K562 (cell line): Measurements from ENCODE around the gene NDUFAF2. TPM values are rescaled to one million over a fixed set of nuclear protein-coding genes. Genes with fewer than 3 reads are reported as not detected.

Experiments
- C11orf30 ChIP-seq: fragments of 450-650 bp; IDR thresholded peaks from 2 replicates; pipeline ENCODE4 v1.6.1; 2016; ENCODE audit warnings: low read depth, mild to moderate bottlenecking
- CEBPG ChIP-seq, 3 experiments: fragments of 200-800 bp in 1 of 3; sonication (Bioruptor generic) in 1 of 3; sonication (generic) in 1 of 3; formaldehyde crosslinking in 1 of 3; IDR thresholded peaks in 2 of 3; conservative IDR thresholded peaks in 1 of 3; 2 replicates each; pipeline versions ENCODE4 v1.6.1 to v1.8.0; 2016 to 2022; ENCODE audit warnings: missing compliant biosample characterization in 2 of 3, missing genetic modification characterization in 2 of 3, mild to moderate bottlenecking in 1 of 3, missing genetic modification reagents in 1 of 3
- CREB1 ChIP-seq, 2 experiments: sonication (generic) in 1 of 2; formaldehyde crosslinking in 1 of 2; IDR thresholded peaks; 2 replicates each; pipeline versions ENCODE4 v1.6.1 to v1.8.0; 2012 to 2022; ENCODE audit warnings: inconsistent platforms in 1 of 2, mild to moderate bottlenecking in 1 of 2, missing genetic modification reagents in 1 of 2, moderate library complexity in 1 of 2
- E4F1 ChIP-seq: fragments of 250-450 bp; sonication (Bioruptor Pico); IDR thresholded peaks from 2 replicates; pipeline ENCODE4 v1.5.0; 2021; ENCODE audit warnings: mild to moderate bottlenecking, borderline replicate concordance
- FOXK1 ChIP-seq: sonication (generic); formaldehyde crosslinking; IDR thresholded peaks from 2 replicates; pipeline ENCODE4 v1.8.0; 2022; ENCODE audit warnings: missing genetic modification reagents, mild to moderate bottlenecking, borderline replicate concordance
- HNRNPL ChIP-seq: fragments of 200-400 bp; formaldehyde crosslinking; IDR thresholded peaks from 2 replicates; pipeline ENCODE4 v1.6.1; 2017; ENCODE audit warnings: low read depth, mild to moderate bottlenecking, low read length
- HSF4 ChIP-seq: fragments of 250-450 bp; sonication (Bioruptor Pico); IDR thresholded peaks from 2 replicates; pipeline ENCODE4 v2.1.2; 2022; ENCODE audit warnings: mild to moderate bottlenecking, moderate library complexity, borderline replicate concordance
- KLF16 ChIP-seq: IDR thresholded peaks from 2 replicates; pipeline ENCODE4 v1.6.1; 2016; ENCODE audit warnings: antibody characterized with exemption
- NCOR1 ChIP-seq: fragments of 450-650 bp; IDR thresholded peaks from 2 replicates; pipeline ENCODE4 v1.6.1; 2016; ENCODE audit warnings: mild to moderate bottlenecking, moderate library complexity
- NFIC ChIP-seq: fragments of 450-650 bp; IDR thresholded peaks from 2 replicates; pipeline ENCODE4 v1.6.1; 2017; ENCODE audit warnings: mild to moderate bottlenecking, inconsistent platforms
- NR1H2 ChIP-seq: sonication (generic); formaldehyde crosslinking; IDR thresholded peaks from 2 replicates; pipeline ENCODE4 v1.4.0; 2020; ENCODE audit warnings: mild to moderate bottlenecking, missing genetic modification reagents
- NRF1 ChIP-seq, 2 experiments: fragments of 450-650 bp; IDR thresholded peaks in 1 of 2; conservative IDR thresholded peaks in 1 of 2; 2 replicates each; pipeline ENCODE4 v1.6.1; 2014; ENCODE audit warnings: mild to moderate bottlenecking in 2 of 2
- PHB2 ChIP-seq: fragments of 450-650 bp; IDR thresholded peaks from 2 replicates; pipeline ENCODE4 v1.6.1; 2017; ENCODE audit warnings: low read depth
- POLR2H ChIP-seq: IDR thresholded peaks from 2 replicates; pipeline ENCODE4 v1.6.1; 2016; ENCODE audit warnings: missing genetic modification characterization, low read depth, mild to moderate bottlenecking, control low read depth, missing compliant biosample characterization, moderate library complexity
- PRMT5 ChIP-seq: sonication (generic); formaldehyde crosslinking; IDR thresholded peaks from 2 replicates; pipeline ENCODE4 v1.5.0; 2020; ENCODE audit warnings: missing genetic modification reagents
- PURB ChIP-seq: sonication (generic); formaldehyde crosslinking; IDR thresholded peaks from 2 replicates; pipeline ENCODE4 v1.9.0; 2021; ENCODE audit warnings: low read depth, mild to moderate bottlenecking, missing genetic modification reagents
- RCOR1 ChIP-seq, 2 experiments: IDR thresholded peaks; 2 replicates each; pipeline ENCODE4 v1.6.1; 2012; ENCODE audit warnings: low read depth in 2 of 2, low read length in 2 of 2, borderline replicate concordance in 1 of 2, improper control_type of control experiment in 1 of 2
- RFX5 ChIP-seq: IDR thresholded peaks from 2 replicates; pipeline ENCODE4 v1.6.1; 2011; ENCODE audit warnings: low read depth, mild to moderate bottlenecking, improper control_type of control experiment, low read length
- SMAD3 ChIP-seq: fragments of 450-650 bp; formaldehyde crosslinking; conservative IDR thresholded peaks from 2 replicates; pipeline ENCODE4 v1.4.0; 2020; ENCODE audit warnings: mild to moderate bottlenecking
- SNAPC5 ChIP-seq: fragments of 250-450 bp; sonication (Bioruptor Pico); IDR thresholded peaks from 2 replicates; pipeline ENCODE4 v1.8.0; 2021; ENCODE audit warnings: moderate library complexity, mild to moderate bottlenecking, inconsistent platforms
- STAT5A ChIP-seq: IDR thresholded peaks from 2 replicates; pipeline ENCODE4 v1.6.1; 2012; ENCODE audit warnings: low read length, inconsistent platforms, borderline replicate concordance
- TAL1 ChIP-seq: fragments of 450-650 bp; IDR thresholded peaks from 2 replicates; pipeline ENCODE4 v1.6.1; 2016; ENCODE audit warnings: mild to moderate bottlenecking
- TCF7 ChIP-seq: sonication (generic); IDR thresholded peaks from 2 replicates; pipeline ENCODE4 v1.6.1; 2016; ENCODE audit warnings: antibody characterized with exemption, borderline replicate concordance
- ZNF184 ChIP-seq: sonication (generic); formaldehyde crosslinking; IDR thresholded peaks from 2 replicates; pipeline ENCODE4 v1.5.0; 2020; ENCODE audit warnings: missing genetic modification reagents
- polyA plus RNA-seq, 8 experiments: library from polyadenylated mRNA; depleted of rRNA in 4 of 8; stranded (reverse) in 5 of 8; unstranded in 3 of 8; fragments of >200 nt; fragmentation: Nextera tagmentation in 2 of 8; fragmentation: Illumina TruSeq in 1 of 8; extraction: Ambion mirVana in 2 of 8; extraction: Trizol in 1 of 8; gene quantifications; 2 replicates each; pipeline versions ENCODE4 v1.2.1 to v1.2.3, GENCODE V29; 2011 to 2014; ENCODE audit warnings: inconsistent platforms in 1 of 8, missing spikeins in 1 of 8
- total RNA-seq, 7 experiments: library from RNA; depleted of rRNA in 6 of 7; stranded (reverse); fragments of >200 nt in 6 of 7; fragmentation: Illumina TruSeq in 2 of 7; extraction: Trizol in 2 of 7; gene quantifications; 2 replicates each; pipeline versions ENCODE4 v1.2.1 to v1.2.3, GENCODE V29; 2011 to 2021; ENCODE audit warnings: low replicate concordance in 1 of 7
- TF ChIP-seq, protein P1 (sequence below): fragments of 450-650 bp; IDR thresholded peaks from 2 replicates; pipeline ENCODE4 v1.6.1; 2016; ENCODE audit warnings: mild to moderate bottlenecking

Gene NDUFAF2
- total and polyA plus RNA-seq, 9 of the 15 experiments (the other 6 are each of a cell fraction or from before 2014, with no cell fraction given): 56.0 to 155 (median 95.9) TPM

DNA sequence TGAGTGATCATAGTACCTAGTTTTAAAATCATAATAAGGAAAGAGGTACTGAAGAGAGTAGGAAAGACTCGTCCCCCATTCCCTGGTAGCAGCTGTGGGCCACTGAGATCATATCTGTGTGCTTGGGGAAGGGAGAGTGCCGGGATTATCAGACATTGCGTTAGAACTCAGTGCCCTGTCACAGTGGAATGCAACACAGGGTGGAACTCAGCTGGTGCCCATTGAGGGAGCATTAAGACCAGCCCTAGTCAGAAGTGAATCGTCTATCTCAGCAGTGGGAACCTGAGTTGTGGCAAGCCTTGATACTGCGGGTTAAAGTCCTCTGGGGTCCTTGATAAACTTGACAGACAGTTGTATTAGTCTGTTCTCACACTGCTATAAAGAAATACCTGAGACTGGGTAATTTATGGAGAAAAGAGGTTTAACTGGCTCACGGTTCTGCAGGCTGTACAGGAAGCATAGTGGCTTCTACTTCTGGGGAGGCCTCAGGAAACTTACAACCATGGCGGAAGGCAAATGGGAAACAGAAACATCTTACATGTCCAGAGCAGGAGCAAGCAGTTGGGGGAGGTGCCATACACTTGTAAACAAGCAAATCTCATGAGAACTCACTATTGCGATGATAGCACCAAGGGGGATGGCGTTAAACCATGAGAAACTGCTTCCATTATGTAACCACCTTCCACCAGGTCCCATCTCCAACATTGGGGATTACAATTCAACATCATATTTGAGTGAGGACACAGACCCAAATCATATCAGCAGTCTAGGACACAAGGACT, 33.1 kb downstream of the NDUFAF2 start (continued):
- no peak for TF ChIP-seq NRF1 (conservative IDR thresholded peaks at IDR 0.05 in 1 of 2, IDR thresholded peaks at IDR 0.05 in 1 of 2)
- no peak for TF ChIP-seq STAT5A
- TF ChIP-seq PHB2: no peak
- TF ChIP-seq NCOR1: peak; percentile 16; the same call in 1 of the 2 replicates
- TF ChIP-seq KLF16: no peak
- TF ChIP-seq FOXK1 (CRISPR knock-in tag): no peak
- no peak for TF ChIP-seq C11orf30
- no peak for TF ChIP-seq SNAPC5
- TF ChIP-seq NFIC: no peak
- TF ChIP-seq RCOR1 (IDR thresholded peaks at IDR 0.05; ENCODE audit: borderline replicate concordance in 1 of 2, low read depth in 2 of 2, low read length in 2 of 2): no peak
- TF ChIP-seq E4F1: no peak
- TF ChIP-seq, protein P1, sequence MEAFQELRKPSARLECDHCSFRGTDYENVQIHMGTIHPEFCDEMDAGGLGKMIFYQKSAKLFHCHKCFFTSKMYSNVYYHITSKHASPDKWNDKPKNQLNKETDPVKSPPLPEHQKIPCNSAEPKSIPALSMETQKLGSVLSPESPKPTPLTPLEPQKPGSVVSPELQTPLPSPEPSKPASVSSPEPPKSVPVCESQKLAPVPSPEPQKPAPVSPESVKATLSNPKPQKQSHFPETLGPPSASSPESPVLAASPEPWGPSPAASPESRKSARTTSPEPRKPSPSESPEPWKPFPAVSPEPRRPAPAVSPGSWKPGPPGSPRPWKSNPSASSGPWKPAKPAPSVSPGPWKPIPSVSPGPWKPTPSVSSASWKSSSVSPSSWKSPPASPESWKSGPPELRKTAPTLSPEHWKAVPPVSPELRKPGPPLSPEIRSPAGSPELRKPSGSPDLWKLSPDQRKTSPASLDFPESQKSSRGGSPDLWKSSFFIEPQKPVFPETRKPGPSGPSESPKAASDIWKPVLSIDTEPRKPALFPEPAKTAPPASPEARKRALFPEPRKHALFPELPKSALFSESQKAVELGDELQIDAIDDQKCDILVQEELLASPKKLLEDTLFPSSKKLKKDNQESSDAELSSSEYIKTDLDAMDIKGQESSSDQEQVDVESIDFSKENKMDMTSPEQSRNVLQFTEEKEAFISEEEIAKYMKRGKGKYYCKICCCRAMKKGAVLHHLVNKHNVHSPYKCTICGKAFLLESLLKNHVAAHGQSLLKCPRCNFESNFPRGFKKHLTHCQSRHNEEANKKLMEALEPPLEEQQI: 0 out of 2 replicates have a peak, but pooled peaks have one; percentile 18
- TF ChIP-seq CREB1 (IDR thresholded peaks at IDR 0.05): no peak
- no peak for TF ChIP-seq CREB1 (CRISPR knock-in tag; IDR thresholded peaks at IDR 0.05)
- no peak for TF ChIP-seq NR1H2 (CRISPR knock-in tag)
- peak; percentile 35; the same call in 1 of the 2 replicates for TF ChIP-seq TAL1
- no peak for TF ChIP-seq TCF7
- TF ChIP-seq PURB: no peak
- no peak for TF ChIP-seq ZNF184 (CRISPR knock-in tag)
- TF ChIP-seq SMAD3 (CRISPR knock-in tag): no peak
- TF ChIP-seq POLR2H (tag): no peak
- TF ChIP-seq HSF4 (CRISPR knock-in tag): no peak
- TF ChIP-seq PRMT5: no peak
- TF ChIP-seq HNRNPL: no peak
- no peak for TF ChIP-seq CEBPG (CRISPR knock-in tag; IDR thresholded peaks at IDR 0.05)
- no peak for TF ChIP-seq CEBPG (tag; conservative IDR thresholded peaks at IDR 0.05 in 1 of 2, IDR thresholded peaks at IDR 0.05 in 1 of 2)
- TF ChIP-seq RFX5: no peak
